GM18909 (cell line): Measurements from ENCODE around the gene SGMS1.
"Not testable (repeated sequence)": the region's sequence is repeated elsewhere in the genome, so short reads cannot be mapped to it uniquely, and the experiment has no call there.

Experiments used
- ATAC-seq: cut with Tn5 transposase; IDR thresholded peaks from one replicate; pipeline ENCODE4 v1.9.1; 2021; ENCODE audit warnings: mild to moderate bottlenecking; ENCODE audit not compliant: unreplicated experiment, poor library complexity

SGMS1 gene

DNA sequence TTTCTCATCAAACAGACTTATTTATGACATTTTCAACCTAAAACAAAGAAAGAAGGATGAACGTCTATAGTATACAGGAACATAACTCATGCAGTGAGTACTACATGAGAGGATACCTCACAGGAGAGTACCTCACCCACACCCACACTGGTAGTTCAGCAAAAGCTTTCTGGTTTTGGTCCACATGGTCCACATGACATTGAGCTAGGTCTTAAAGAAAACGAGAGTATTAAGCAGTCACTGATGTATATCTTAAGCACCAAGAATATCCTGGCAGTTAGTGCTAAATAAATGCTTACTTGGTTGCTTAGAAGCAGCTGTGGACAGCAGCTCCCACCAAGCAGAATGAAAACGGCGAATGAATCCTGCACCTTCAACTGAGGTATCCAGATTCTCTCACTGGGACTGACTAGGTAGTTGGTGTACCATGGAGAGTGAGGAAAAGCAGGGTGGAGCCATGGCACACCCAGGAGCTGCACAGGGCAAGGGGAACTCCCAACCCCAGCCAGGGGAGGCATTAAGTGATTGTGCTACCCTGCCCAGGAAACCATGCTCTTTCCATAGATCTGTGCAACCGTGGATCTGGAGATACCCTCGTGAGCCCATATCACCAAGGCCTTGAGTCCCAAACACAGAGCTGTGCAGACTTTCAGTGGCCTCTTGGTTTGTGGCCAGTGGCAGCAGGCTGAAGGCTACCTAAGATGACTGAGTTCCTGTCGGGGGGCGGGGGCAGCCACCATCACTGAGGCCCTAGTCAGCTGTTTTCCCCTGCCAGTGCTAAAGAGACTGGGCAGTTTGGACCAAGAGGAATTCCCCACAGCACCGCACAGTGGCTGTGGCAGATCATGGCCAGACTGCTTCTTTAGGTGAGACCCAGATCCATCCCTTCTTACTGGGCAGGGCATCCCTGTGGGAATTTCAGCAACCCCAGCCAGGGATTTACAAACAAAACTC lies 143.4 kb downstream of the SGMS1 start:
- ATAC-seq = peak; percentile 51

DNA sequence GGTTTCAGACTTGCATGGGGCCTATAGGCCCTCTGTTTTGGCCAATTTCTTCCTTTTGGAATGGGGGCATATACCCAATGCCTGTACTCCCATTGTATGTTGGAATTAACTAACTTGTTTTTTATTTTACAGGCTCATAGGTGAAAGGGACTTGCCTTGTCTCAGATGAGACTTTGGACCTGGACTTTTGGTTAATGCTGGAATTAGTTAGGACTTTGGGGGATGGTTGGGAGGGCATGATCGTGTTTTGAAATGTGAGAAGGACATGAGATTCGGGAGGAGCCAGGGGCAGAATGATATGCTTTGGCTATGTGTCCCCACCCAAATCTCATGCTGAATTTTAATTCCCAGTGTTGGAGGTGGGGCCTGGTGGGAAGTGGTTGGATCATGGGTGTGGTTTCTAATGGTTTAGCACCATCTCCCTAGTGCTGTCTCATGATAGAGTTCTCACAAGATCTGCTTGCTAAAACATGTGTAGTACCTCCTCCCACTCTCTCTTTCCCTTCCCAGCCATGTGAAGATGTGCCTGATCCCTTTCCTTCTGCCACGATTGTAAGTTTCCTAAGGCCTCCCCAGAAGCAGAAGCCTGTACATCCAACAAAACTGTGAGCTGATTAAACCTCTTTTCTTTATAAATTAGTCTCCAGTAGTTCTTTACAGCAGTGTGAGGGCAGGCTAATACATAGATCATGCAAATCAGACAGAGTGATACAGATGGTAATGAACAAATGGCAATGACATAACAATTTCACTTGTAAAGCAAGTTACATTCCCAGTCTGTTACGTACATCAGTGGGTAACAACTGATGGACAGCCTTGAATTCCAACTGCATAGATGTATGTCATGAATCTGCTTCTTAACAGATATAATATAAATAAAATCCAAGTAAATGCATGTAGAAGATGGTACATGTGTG lies 146.2 kb downstream of the SGMS1 start:
- ATAC-seq = no peak

DNA sequence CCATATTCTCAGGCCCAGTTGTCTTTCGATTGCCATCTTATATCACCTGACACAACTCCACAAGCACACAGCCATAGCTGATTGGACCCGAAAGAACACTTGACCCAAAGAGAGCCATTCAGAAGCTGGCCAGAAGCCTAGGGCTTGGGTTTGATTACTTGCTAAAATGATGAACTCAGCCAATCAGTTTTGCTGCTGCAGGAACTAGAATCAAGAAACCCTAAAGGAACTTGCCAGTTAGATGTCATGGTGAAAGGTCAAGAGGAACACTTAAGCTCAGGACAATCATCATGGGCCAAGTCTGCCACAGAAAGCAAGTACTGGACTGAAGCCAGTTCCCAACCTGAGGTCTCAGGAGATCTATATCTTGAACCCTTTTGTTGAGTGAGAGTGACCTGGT lies 150.0 kb downstream of the SGMS1 start:
- ATAC-seq = no peak

DNA sequence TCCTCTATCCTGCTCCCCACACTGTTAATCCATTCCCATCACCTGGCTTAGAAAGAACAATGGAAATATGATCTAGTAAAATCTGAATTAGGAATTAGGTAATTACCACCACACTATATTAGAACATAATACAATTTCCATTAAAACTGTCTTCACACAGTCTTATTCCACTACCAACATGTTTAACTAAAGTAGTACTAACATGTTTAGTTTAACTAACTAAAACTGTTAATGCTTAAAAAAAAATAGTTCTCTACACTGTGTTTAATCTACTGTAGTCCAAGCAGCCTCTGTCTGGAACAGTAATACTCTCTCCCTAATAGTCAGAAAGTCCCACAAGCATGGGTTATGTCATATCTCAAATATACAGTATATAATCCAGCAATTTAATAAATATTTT lies 150.8 kb downstream of the SGMS1 start:
- ATAC-seq = no peak

DNA sequence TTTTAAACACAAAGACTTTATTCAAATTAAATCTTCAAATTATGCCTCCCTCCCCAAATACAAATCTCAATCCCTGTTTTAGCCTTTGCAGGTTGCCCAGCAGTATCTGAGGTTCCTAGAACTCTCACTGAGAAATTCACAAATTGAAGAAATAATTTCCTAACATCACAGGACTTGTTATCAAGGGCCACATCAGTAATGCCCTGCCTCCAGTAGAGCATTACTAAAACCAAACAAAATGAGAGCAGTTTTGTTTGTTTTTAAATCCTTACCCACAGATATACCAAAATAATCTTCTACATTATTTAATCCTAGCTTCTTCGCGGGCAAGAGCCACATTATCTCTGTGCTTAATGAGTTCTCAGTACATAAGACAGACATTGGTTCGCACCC lies 152.2 kb downstream of the SGMS1 start:
- no peak for ATAC-seq

DNA sequence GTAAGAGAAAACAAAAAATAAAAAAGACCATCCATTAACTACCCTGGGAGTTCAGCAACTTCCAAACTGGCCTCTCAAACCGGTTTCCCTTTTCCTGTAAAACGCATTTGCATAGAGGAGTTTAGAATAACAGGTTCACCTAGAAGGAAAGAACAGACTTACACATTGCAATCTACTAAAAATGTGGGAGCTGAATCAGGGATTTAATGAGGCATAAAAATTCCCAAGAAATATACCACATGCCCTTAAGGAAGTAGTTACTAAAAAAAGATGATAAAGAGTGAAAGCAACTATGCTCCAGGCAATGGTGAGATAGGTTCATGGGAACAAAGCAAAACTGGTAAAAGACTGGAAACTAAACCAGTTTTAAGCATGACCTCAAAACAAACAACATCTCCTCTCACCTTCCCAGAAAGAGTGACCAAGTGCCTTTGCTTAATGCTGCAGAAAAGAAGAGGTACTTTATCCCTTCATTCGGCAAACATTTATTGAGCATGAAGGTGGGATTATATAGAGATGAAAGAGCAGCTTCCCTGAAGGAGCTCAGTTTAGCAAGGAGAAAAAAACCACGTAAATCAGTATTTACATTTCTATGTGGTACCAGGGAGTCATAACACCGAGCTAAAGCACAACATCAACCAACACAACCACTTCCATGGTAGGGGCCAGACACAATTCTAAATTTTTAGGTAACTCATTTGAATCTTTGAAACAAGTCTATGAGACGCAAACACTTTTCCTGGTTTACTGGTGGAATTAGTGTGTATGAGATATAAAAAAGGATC lies 152.8 kb downstream of the SGMS1 start:
- ATAC-seq = no peak

DNA sequence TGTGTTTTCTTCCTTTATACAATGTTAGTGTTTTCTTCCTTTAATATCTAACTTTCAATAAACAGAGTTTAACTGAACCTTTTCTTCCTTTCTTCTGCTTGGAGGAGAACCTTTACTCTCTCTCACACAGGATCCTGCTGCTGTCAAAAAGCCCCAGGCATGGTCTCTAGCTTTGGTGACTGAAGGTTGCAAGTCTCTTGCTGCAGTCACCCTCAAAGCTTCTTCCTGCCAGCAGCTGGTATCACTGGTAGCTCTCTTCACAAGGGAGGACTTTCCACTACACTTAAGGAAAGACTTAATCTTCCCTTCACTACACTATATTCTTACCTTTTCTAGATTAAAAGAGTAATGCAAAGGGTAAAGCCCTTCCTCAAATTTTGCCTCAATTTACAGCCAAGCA lies 153.4 kb downstream of the SGMS1 start:
- ATAC-seq = peak; percentile 78

DNA sequence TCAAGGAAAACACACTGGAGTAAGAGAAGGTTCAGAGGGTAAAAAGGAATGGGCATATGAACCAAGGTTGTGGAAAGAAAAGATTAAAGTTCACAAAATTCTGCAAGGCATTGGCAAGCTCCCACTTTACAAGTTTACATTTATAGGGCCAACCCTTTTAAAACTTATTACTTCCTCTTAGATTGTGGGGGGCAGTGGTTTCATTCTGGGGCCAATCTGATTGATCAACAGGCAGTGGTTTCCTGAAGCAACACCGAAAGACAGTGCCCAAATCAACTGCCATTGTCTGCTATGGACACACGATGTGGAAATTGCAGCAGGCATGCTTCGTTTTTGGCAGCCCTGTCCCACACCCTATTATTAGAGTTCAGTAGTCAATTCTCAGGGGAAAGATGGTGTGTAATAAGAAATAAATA lies 154.0 kb downstream of the SGMS1 start:
- ATAC-seq = no peak

DNA sequence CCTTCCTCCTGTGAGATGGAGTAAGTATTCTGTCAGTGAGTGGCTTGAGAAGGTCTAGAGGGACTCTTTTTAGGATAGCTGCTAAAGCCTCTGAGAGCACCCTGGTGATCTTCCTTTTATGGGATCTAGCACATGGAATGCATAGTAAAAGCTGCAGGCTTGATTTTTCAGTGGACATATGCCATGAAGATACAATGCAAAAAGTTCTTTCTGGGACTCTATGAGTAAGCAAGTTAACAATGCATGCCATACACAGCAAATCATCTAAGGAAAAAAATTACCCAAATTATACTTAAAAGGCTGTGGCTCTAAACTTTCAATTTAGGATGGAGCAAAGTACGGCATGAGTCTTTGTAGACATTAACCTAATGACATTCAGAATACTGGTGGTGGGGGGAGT lies 154.5 kb downstream of the SGMS1 start:
- no peak for ATAC-seq

DNA sequence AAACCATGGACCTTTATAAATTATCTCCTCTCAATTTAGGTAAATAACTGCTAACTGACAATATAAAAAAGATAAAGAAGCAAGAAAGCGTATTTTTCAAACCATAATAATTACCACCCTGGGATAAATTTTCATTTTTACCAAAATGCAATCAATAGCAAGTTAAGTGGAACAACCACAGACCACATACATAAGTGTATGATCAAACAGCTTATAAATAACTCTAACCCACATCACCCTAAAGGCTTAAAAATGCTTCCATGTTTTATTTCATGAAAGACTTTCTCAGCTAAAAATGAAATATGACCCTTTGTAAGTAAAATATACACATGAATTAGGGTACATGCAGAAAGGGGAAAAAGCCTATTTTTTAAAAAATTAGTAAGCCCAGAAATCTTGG lies 156.5 kb downstream of the SGMS1 start:
- no peak for ATAC-seq

DNA sequence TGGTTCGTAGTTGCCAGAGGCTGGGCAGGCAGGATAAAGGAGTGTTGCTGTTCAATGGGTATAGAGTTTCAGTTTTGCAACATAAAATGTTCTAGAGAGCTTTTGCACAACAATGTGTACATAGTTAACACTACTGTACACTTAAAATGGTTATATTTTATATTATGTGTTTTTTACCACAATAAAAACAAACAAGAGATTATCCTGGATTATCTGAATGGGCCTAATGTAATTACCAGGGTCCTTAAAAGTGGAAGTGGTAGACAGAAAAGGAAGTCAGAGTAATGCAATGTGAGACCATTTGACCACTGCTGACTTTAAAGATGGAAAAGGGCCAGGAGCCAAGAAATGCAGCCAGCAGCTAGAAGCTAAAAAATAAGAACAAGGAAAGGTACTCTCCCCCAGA lies 159.7 kb downstream of the SGMS1 start:
- ATAC-seq = no peak

DNA sequence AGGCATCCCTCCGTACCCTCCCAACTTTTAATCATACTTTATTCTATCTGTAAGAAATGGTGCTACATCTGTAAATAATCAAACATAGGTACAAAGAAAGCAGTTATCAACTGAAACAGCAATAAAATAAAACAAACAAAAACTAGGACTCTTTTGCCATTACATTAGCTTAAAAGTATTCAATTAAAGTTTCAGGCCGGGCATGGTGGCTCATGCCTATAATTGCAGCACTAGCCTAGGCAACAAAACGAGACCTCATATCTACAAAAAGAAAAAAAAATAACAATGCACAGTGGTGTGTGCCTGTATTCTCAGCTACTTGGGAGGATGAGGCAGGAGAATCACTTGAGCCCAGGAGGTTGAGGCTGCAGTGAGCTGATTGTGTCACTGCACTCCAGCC lies 161.9 kb downstream of the SGMS1 start:
- no peak for ATAC-seq

DNA sequence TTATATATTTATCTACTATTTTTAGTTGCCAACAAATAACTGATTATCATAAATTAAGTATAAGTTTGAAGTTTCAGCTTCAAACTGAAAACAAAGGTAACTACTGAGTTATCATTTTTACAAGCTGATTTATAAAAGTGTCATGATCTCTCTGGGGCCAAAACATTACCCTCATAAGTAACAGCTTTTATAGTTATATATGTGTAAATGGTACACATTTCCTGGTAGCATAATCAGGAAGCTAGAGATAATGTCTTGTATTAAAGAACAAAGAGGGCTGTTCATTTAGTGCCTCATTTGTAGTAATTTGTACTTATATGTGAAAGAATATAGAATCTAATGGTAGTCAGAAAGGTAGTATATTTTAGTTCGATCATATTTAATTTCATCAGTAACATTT lies 162.6 kb downstream of the SGMS1 start:
- no peak for ATAC-seq

DNA sequence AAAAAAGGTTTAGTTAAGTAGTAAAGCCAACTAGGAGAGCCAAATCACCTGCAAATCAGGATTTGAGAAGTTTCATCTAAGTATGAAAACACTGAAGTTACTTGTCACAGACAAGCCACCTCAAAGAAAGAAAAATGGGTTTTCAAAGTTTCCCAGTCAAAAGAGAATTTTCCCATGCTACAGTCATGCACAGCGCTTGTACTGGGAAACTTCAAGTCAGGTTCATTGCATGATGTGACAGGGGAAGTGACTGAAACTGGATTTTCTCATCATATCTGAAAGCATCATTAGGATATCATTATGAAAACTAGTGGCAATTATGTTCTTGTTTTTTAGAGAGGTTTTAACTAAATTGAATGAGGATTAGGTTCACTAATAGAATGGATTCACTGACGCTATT lies 167.0 kb downstream of the SGMS1 start:
- ATAC-seq = no peak

DNA sequence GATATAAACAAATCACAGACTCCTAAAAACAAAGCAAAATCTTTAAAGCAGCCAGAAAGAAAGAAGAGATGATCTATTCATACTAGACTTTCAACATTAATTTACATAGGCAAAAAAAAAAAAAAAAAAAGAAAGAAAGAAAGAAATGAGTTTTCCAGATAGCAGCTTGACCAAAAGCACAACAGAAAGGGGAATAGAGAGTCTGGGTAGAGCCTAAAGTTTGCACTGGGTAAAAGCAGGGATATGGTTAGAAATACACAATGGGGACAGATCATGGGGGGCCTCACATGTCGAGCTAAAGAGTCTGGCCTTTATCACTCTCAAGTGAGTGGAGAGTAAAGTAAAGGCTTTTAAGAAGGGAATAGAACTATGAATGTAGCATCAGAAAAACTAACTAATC lies 169.8 kb downstream of the SGMS1 start:
- no peak for ATAC-seq

DNA sequence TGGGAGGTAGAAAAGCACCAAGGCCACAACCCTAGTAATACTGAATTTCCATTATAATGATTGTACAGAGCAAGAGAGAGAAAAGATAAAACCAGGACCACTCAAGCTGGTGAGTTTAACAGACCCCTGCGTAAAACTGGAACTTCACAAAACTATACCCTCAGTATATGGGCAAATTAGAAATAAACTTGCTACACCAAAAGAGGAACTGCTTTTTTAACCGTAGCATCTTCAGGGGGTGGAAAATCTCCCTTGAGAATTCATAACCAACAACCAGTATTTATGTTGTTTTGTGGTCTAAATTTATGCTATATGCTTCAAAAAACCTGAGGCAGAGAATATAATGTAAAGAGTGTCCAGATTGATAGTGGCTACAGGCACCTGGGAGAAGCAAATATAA lies 171.2 kb downstream of the SGMS1 start:
- ATAC-seq = peak; percentile 32

DNA sequence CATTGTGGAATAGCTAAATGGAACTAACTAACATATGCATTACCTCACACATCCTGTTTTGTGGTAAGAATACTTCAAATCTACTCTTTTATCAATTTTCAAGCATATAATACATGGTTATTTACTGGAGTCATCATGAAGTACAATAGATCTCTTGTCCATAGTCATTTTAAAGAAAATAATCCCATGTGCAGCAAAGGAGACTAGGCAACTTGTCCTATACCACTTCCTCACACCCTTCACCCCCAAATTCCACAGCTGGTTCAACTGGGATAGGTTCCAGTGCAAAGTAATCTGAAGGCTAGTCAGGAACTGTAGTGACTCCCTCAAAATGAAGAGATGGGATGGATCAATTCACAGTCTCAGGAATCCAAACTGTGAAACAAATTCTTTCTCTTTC lies 176.1 kb downstream of the SGMS1 start:
- ATAC-seq = no peak

DNA sequence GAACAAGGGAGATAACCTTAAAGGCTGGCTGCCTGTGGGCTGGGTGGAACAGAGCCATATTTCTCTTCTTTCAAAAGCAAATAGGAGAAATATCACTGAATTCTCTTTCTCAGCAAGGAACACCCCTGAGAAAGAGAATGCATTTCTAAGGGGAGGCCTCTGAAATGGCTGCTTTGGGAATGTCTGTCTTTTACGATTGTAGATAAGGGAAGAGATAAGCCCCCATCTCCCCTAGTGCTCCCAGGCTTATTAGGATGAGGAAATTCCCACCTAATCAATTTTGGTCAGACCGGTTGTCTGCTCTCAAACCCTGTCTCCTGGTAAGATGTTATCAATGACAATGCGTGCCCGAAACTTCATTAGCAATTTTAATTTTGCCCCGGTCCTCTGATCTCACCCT lies 178.0 kb downstream of the SGMS1 start:
- not testable (repeated sequence) for ATAC-seq

DNA sequence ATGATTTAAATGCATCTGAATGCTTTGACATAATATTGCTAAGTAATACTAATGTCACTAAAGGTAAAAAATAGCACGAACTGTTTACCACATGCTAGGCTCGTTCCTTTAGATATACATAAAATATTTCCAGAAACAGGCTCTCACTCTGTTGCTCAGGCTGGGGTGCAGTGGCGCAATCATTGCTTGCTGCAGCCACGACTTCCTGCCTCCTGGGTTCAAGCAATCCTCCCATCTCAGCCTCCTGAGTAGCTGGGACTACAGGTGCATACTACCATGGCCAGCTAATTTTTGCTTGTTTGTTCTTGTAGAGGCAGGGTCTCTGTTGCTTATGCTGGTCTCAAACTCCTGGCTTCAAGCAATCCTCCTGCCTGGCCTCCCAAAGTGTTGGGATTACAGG lies 183.3 kb downstream of the SGMS1 start:
- ATAC-seq = no peak

DNA sequence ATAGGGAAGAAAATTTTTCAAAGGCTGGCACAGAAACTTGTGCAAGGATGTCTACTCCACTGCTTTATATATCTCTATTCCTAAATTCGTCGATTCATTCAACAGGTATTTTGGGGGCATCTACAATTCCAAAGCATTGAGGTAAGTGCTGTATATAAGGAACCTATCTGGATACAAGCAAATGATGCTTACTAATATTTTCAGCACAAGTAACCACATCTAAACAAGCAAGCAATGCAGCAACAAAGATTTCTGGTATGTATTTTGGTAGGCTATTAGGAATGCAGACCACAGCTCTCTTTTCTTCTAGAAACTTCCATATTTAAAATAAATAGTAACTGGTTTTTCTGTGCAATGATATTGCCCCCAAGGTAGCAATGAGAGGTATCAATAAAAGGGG lies 183.9 kb downstream of the SGMS1 start:
- no peak for ATAC-seq

DNA sequence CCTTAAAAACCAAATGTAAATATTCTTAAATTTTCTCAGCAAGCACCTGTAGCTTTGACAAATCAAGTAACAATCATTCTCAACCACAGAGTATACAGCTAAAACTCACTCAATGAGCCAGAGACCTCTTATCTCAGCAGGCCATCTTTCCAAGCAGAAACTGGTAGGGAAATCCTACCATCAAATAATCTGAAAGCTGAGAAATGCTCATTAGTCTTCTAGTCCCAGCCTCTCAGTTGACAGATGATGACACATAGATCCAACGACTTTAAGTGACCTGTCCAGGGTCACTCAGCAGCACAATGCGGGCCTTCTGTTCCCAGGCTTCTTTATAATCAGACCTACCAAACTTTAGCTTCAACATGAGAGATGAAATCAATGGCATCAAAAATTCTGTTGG lies 184.6 kb downstream of the SGMS1 start:
- no peak for ATAC-seq
